Left lung (tissue), 10 donors: Measurements from ENCODE around the gene ARMC7. TPM values are rescaled to one million over a fixed set of nuclear protein-coding genes. Genes with fewer than 3 reads are reported as not detected.

Source experiments
- ATAC-seq: fragments of 200-7000 bp; cut with Tn5 transposase; one replicate; pipeline ENCODE4 v1.9.1; 2020; ENCODE audit warnings: moderate library complexity
- DNase-seq, 4 donors: peaks; one replicate each; pipeline ENCODE4 v3.0.0-alpha.2; 2013 to 2020
- H3K27ac ChIP-seq, 2 donors: fragments of 200-600 bp; sonication (generic) in 1 of 2; one replicate each; pipeline versions ENCODE4 v1.5.0 to v1.8.0; 2020 to 2021
- H3K27me3 ChIP-seq, 2 donors: fragments of 200-600 bp; sonication (generic) in 1 of 2; one replicate each; pipeline versions ENCODE4 v1.5.0 to v1.8.0; 2020 to 2021
- H3K36me3 ChIP-seq, 2 donors: fragments of 200-600 bp; sonication (generic) in 1 of 2; one replicate each; pipeline versions ENCODE4 v1.5.0 to v1.8.0; 2020 to 2021
- H3K4me1 ChIP-seq, 2 donors: fragments of 200-600 bp; one replicate each; pipeline ENCODE4 v1.8.0; 2021
- H3K4me3 ChIP-seq, 2 donors: fragments of 200-600 bp; sonication (generic) in 1 of 2; one replicate each; pipeline versions ENCODE4 v1.5.0 to v1.8.0; 2020 to 2021; ENCODE audit warnings: mild to moderate bottlenecking in 1 of 2
- H3K9me3 ChIP-seq, 2 donors: fragments of 200-600 bp; sonication (generic) in 1 of 2; one replicate each; pipeline versions ENCODE4 v1.5.0 to v1.8.0; 2020 to 2021
- CTCF ChIP-seq, 2 donors: fragments of 200-600 bp; sonication (generic) in 1 of 2; IDR thresholded peaks; one replicate each; pipeline versions ENCODE4 v1.5.0 to v1.8.0; 2021; ENCODE audit warnings: antibody characterized with exemption in 2 of 2
- intact Hi-C, 2 donors: fragments of 100-400 bp; cut with DNase I; formaldehyde crosslinking; loops; one replicate each; pipeline versions ENCODE4 v1.11.2 to v1.14.2; 2022
- polyA plus RNA-seq, 6 donors: library from polyadenylated mRNA; unstranded; fragments of 120-200 nt; gene quantifications; one replicate each; pipeline ENCODE4 v1.2.1, GENCODE V29; 2013; ENCODE audit not compliant: insufficient read length in 6 of 6
- total RNA-seq, 2 donors: library from RNA; stranded (reverse); fragmentation: NEBNext Ultra II Directional; extraction: Animal tissue kit (Norgen Biotek cat#: 25700); gene quantifications; one replicate each; pipeline ENCODE4 v1.2.1, GENCODE V29; 2021
- donor health status: DM: no; HTN: yes; CAD: no.
- donor health status: DM: no; HTN: no; CAD: no.

The ARMC7 gene
- total and polyA plus RNA-seq, 8 donors: 13.2 to 19.3 (median 14.9) TPM

DNA sequence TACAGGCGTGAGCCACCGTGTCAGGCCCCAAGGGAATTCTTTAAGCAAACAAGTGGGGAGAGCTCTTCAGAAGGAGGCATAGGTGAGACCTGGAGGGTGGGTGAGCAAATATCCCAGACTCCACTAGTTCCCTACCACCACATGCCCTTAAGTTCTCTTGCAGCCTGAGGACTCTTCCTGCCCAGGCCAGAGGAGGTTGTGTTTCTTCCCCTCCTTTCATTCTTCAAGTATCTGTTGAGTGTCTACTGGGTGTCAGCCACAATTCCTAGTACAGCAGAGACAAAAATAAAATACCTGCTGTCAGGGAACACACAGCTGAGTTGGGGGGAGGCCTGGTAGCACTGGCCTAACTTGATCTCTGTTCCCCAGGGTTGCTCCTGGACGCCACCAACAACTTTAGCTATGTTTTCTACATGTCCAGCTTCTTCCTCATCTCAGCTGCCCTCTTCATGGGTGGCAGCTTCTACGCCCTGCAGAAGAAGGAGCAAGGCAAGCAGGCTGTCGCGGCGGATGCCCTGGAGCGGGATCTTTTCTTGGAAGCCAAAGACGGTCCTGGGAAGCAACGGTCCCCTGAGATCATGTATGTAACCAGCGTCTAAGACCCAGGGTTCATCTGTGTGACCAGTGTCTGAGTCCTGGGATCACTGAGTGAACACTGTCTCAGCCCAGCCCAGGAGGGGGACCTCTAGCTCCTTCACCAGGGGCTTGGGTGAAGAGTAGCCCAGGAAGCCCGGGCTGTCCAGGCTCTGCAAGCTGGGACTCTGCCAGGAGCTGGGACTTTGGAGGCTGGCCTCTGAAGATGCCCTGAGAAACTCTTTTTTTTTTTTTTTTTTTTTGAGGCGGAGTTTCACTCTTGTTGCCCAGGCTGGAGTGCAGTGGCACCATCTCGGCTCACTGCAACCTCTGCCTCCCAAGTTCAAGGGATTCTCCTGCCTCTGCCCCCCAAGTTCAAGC lies 5.9 kb upstream of the ARMC7 start:
- Histone ChIP-seq H3K27me3 (no peaks in the 10 kb centered on the region), H3K9me3 (no peaks in the 10 kb centered on the region), H3K4me3 (no peak overlapping the region), H3K36me3 (peaks cover 0 to 50% of the 10 kb centered on the region in 2 donors), H3K27ac (no peak overlapping the region), H3K4me1 (peaks cover under 1 to 31% of the 10 kb centered on the region in 2 donors)
- ATAC-seq (peak; percentile 71), DNase-seq (no peak)
- no peak for TF ChIP-seq CTCF (IDR thresholded peaks at IDR 0.05)
- intact Hi-C loops: no loop called here

GRCh38 chr17:75105126-75106080 lies 4.4 kb upstream of the ARMC7 start:
- Histone ChIP-seq H3K27ac (peak overlapping the region in 1 of 2 donors; percentile 7), H3K4me3 (no peak overlapping the region), H3K36me3 (peaks cover 0 to 34% of the 10 kb centered on the region in 2 donors), H3K4me1 (peaks cover 5 to 42% of the 10 kb centered on the region in 2 donors), H3K27me3 (no peaks in the 10 kb centered on the region), H3K9me3 (no peaks in the 10 kb centered on the region)
- intact Hi-C loops: no loop called here
- TF ChIP-seq CTCF (IDR thresholded peaks at IDR 0.05): peak; percentile 65 to 88
- ATAC-seq (peak; percentile 66), DNase-seq (peak in 1 of 4 donors; percentile 76)

- peaks cover 0 to 27% of the 10 kb centered on the region in 2 donors for H3K36me3 ChIP-seq
- H3K4me3 ChIP-seq: no peak overlapping the region
- DNase-seq: no peak
- H3K27me3 ChIP-seq: no peaks in the 10 kb centered on the region
- peaks cover 10 to 53% of the 10 kb centered on the region in 2 donors for H3K4me1 ChIP-seq
- no peak for TF ChIP-seq CTCF (IDR thresholded peaks at IDR 0.05)
- H3K9me3 ChIP-seq: no peaks in the 10 kb centered on the region
- intact Hi-C loops: no loop called here
- no peak for ATAC-seq
- H3K27ac ChIP-seq: no peak overlapping the region
These were observed 1.6 kb upstream of the ARMC7 start for GRCh38 chr17:75108193-75108592.

DNA sequence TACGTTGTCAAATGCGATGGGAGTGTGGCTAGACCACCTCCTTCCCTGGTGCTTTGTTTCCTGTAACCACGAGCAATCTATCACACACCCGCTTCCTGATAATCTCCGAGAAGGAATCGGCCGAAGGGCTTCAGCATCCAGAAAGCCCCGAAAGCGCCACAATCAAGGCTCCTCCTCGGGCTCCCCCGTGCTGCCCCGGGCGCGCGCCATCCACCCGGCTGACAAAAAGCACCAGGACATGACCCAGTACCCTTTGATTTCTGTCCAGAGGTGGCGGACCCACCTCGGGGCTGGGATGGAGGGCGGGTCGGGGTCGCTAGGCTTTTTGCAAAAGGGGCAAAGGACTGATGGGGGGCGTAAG lies 743 bp upstream of the ARMC7 start:
- Histone ChIP-seq H3K4me1 (peaks cover 15 to 60% of the 10 kb centered on the region in 2 donors), H3K27me3 (no peaks in the 10 kb centered on the region), H3K36me3 (peaks cover 0 to 18% of the 10 kb centered on the region in 2 donors), H3K27ac (no peak overlapping the region), H3K4me3 (peak overlapping the region; percentile 81 to 87), H3K9me3 (no peaks in the 10 kb centered on the region)
- ATAC-seq: no peak
- no peak for DNase-seq
- intact Hi-C loops: no loop called here
- no peak for TF ChIP-seq CTCF (IDR thresholded peaks at IDR 0.05)
